A549 (cell line): Measurements from ENCODE around the gene LMTK2. TPM values are rescaled to one million over a fixed set of nuclear protein-coding genes. Genes with fewer than 3 reads are reported as not detected.

Experiments used
- ATAC-seq, 2 experiments: fragments of 200-7000 bp in 1 of 2; fragments of >200 bp in 1 of 2; cut with Nextera tagmentation in 1 of 2; cut with Tn5 transposase in 1 of 2; 3 replicates each; pipeline versions ENCODE4 v1.8.0 to v1.9.1; 2018 to 2020; ENCODE audit warnings: mild to moderate bottlenecking in 1 of 2, moderate library complexity in 1 of 2
- CTCF ChIA-PET: fragments of 300-600 bp; sonication (Branson Sonifier 250); formaldehyde crosslinking; extraction: SDS; loops from one replicate; lab custom pipeline; 2021; ENCODE audit warnings: antibody characterized with exemption, inconsistent platforms; lab: Yijun Ruan, JAX
- POLR2A ChIA-PET: fragments of 350-600 bp; formaldehyde crosslinking; extraction: SDS; loops from one replicate; lab custom pipeline; 2021; ENCODE audit warnings: antibody characterized with exemption, inconsistent platforms; lab: Yijun Ruan, JAX
- DNase-seq, 2 experiments: peaks; one replicate each; pipeline versions ENCODE4 v3.0.0 to v3.0.0-alpha.2; 2011 to 2016; ENCODE audit warnings: low read depth in 1 of 2, low spot score in 1 of 2
- FAIRE-seq: peaks from 2 replicates; lab custom pipeline; 2011; peaks lifted over from hg19 to GRCh38; lab: Jason Lieb, UNC
- H3K27ac ChIP-seq, 2 experiments: fragments of >200 bp; sonication (Bioruptor Twin); formaldehyde crosslinking; 3 replicates each; pipeline ENCODE4 v1.5.1; 2016 to 2017
- H3K4me1 ChIP-seq: fragments of >200 bp; sonication (Bioruptor Twin); formaldehyde crosslinking; 3 replicates; pipeline ENCODE4 v1.6.1; 2016
- H3K4me2 ChIP-seq: fragments of >200 bp; sonication (Bioruptor Twin); formaldehyde crosslinking; 3 replicates; pipeline ENCODE4 v1.6.1; 2016
- H3K4me3 ChIP-seq: fragments of >200 bp; sonication (Bioruptor Twin); formaldehyde crosslinking; 3 replicates; pipeline ENCODE4 v1.5.1; 2016
- H3K9me3 ChIP-seq: fragments of >200 bp; sonication (Bioruptor Twin); formaldehyde crosslinking; 3 replicates; pipeline ENCODE4 v1.6.1; 2016
- ATOH8 ChIP-seq: fragments of 250-450 bp; sonication (Bioruptor Pico); IDR thresholded peaks from 2 replicates; pipeline ENCODE4 v1.5.0; 2020; ENCODE audit warnings: low read depth, mild to moderate bottlenecking, moderate library complexity
- CBX8 ChIP-seq: fragments of 200-600 bp; sonication (generic); IDR thresholded peaks from 2 replicates; pipeline ENCODE4 v1.6.1; 2016
- CEBPB ChIP-seq, 2 experiments: fragments of >200 bp in 1 of 2; sonication (Bioruptor Twin) in 1 of 2; formaldehyde crosslinking in 1 of 2; IDR thresholded peaks; 2 replicates each; pipeline ENCODE4 v1.6.1; 2012 to 2016
- CHD2 ChIP-seq: fragments of 150-350 bp; IDR thresholded peaks from 2 replicates; pipeline ENCODE4 v1.6.1; 2014; ENCODE audit warnings: low read length; ENCODE audit not compliant: partially characterized antibody
- E2F6 ChIP-seq: IDR thresholded peaks from 2 replicates; pipeline ENCODE4 v1.6.1; 2012; ENCODE audit warnings: low read depth, borderline replicate concordance
- EHMT2 ChIP-seq: fragments of 200-600 bp; sonication (generic); IDR thresholded peaks from 2 replicates; pipeline ENCODE4 v1.6.1; 2016; ENCODE audit warnings: antibody characterized with exemption, low read depth, mild to moderate bottlenecking, moderate library complexity
- ELK1 ChIP-seq: fragments of 150-350 bp; IDR thresholded peaks from 2 replicates; pipeline ENCODE4 v1.6.1; 2014; ENCODE audit warnings: low read depth, mild to moderate bottlenecking, low read length
- FOXS1 ChIP-seq: fragments of 250-450 bp; sonication (Bioruptor Pico); IDR thresholded peaks from 2 replicates; pipeline ENCODE4 v1.5.0; 2020; ENCODE audit warnings: mild to moderate bottlenecking, moderate library complexity
- GATA3 ChIP-seq: IDR thresholded peaks from 2 replicates; pipeline ENCODE4 v1.6.1; 2012; ENCODE audit warnings: borderline replicate concordance
- HOXA7 ChIP-seq: fragments of 250-450 bp; sonication (Bioruptor Pico); IDR thresholded peaks from 2 replicates; pipeline ENCODE4 v1.5.0; 2020; ENCODE audit warnings: mild to moderate bottlenecking, moderate library complexity
- HOXB13 ChIP-seq: fragments of 250-450 bp; sonication (Bioruptor Pico); IDR thresholded peaks from 2 replicates; pipeline ENCODE4 v1.5.0; 2020; ENCODE audit warnings: low read depth, mild to moderate bottlenecking, moderate library complexity
- HOXB5 ChIP-seq: fragments of 250-450 bp; sonication (Bioruptor Pico); IDR thresholded peaks from 2 replicates; pipeline ENCODE4 v1.5.0; 2020; ENCODE audit warnings: mild to moderate bottlenecking, moderate library complexity
- JUN ChIP-seq, 2 experiments: fragments of >200 bp; sonication (Bioruptor Twin); formaldehyde crosslinking; IDR thresholded peaks; 2 replicates in 1 of 2; 3 replicates in 1 of 2; pipeline ENCODE4 v1.6.1; 2016 to 2017
- NR3C1 ChIP-seq: fragments of >200 bp; sonication (Bioruptor Twin); formaldehyde crosslinking; IDR thresholded peaks from 3 replicates; pipeline ENCODE4 v1.6.1; 2017
- PHF8 ChIP-seq: fragments of 200-600 bp; sonication (generic); IDR thresholded peaks from 2 replicates; pipeline ENCODE4 v1.6.1; 2016; ENCODE audit warnings: low read depth, mild to moderate bottlenecking, antibody characterized with exemption, moderate library complexity, borderline replicate concordance
- RAD21 ChIP-seq, 2 experiments: fragments of >200 bp in 1 of 2; sonication (Bioruptor Twin) in 1 of 2; formaldehyde crosslinking in 1 of 2; IDR thresholded peaks in 1 of 2; conservative IDR thresholded peaks in 1 of 2; 2 replicates in 1 of 2; 3 replicates in 1 of 2; pipeline ENCODE4 v1.6.1; 2012 to 2018; ENCODE audit warnings: inconsistent platforms in 1 of 2
- RARB ChIP-seq: fragments of 250-450 bp; sonication (Bioruptor Pico); IDR thresholded peaks from 2 replicates; pipeline ENCODE4 v1.8.0; 2021; ENCODE audit warnings: mild to moderate bottlenecking, moderate library complexity
- RCOR1 ChIP-seq: fragments of 150-350 bp; IDR thresholded peaks from 2 replicates; pipeline ENCODE4 v1.6.1; 2014; ENCODE audit warnings: antibody characterized with exemption, low read length, low read depth
- SREBF2 ChIP-seq: fragments of 450-650 bp; IDR thresholded peaks from 2 replicates; pipeline ENCODE4 v1.6.1; 2014; ENCODE audit warnings: mild to moderate bottlenecking, moderate library complexity
- USF2 ChIP-seq: fragments of 450-650 bp; IDR thresholded peaks from 2 replicates; pipeline ENCODE4 v1.6.1; 2014; ENCODE audit warnings: antibody characterized with exemption
- ZSCAN20 ChIP-seq: fragments of 250-450 bp; sonication (Bioruptor Pico); IDR thresholded peaks from 2 replicates; pipeline ENCODE4 v1.8.0; 2022; ENCODE audit warnings: mild to moderate bottlenecking, moderate library complexity
- WGBS: methylation state at CpG from one replicate; pipeline ENCODE4 v1.1.6; 2017; ENCODE audit errors: missing lambda C conversion rate; 5-methylcytosine and 5-hydroxymethylcytosine counted together
- polyA plus RNA-seq, 4 experiments: library from polyadenylated mRNA; depleted of rRNA in 3 of 4; stranded (reverse); fragments of >200 nt; fragmentation: RNase III in 1 of 4; extraction: RNeasy Plus Mini Kit Qiagen cat#74134 plus additional on column Dnase treatment in 1 of 4; gene quantifications; 2 replicates in 3 of 4; 3 replicates in 1 of 4; pipeline ENCODE4 v1.2.3, GENCODE V29; 2011 to 2017

LMTK2 gene
- polyA plus RNA-seq, 2 of the 4 experiments (the other 2 are of a cell fraction), result 7.9 to 13.0 TPM

GRCh38 chr7:98223351-98223897 lies 116.8 kb downstream of the LMTK2 start:
- ATAC-seq, result peak in 1 of 2 experiments; percentile 15; a peak in 1 of 6 replicates
- 44% methylated on average over 12 of the region's 15 CpGs for WGBS
- Histone ChIP-seq H3K9me3 (no peaks in the 10 kb centered on the region), H3K4me1 (peaks cover 7% of the 10 kb centered on the region; the same call in 2 of the 3 replicates), H3K27ac (peak overlapping the region in 1 of 2 experiments; percentile 37; a peak in 1 of 6 replicates), H3K4me3 (no peak overlapping the region), H3K4me2 (no peak overlapping the region; the same call in 2 of the 3 replicates)
- TF ChIP-seq HOXB5 (CRISPR knock-in tag) (no peak), JUN (IDR thresholded peaks at IDR 0.05) (no peak), ELK1 (no peak), CEBPB (IDR thresholded peaks at IDR 0.05) (no peak), SREBF2 (no peak), USF2 (no peak), HOXA7 (CRISPR knock-in tag) (no peak), RARB (CRISPR knock-in tag) (no peak), PHF8 (no peak), ZSCAN20 (CRISPR knock-in tag) (no peak), HOXB13 (no peak)
- FAIRE-seq, result no peak
- DNase-seq, result no peak
- ChIA-PET POLR2A (no interaction called here), CTCF (no interaction called here)

- POLR2A ChIA-PET, result no interaction called here
- ATAC-seq, result peak; percentile 10 to 31; a peak in 3 of 6 replicates
- no peak overlapping the region for H3K4me3 ChIP-seq
- TF ChIP-seq FOXS1 (CRISPR knock-in tag) (no peak), EHMT2 (no peak), GATA3 (no peak), RARB (CRISPR knock-in tag) (no peak), CBX8 (no peak), E2F6 (no peak), ATOH8 (CRISPR knock-in tag) (no peak), NR3C1 (no peak), CHD2 (no peak), RAD21 (conservative IDR thresholded peaks at IDR 0.05 in 1 of 2, IDR thresholded peaks at IDR 0.05 in 1 of 2) (no peak), JUN (IDR thresholded peaks at IDR 0.05) (no peak), RCOR1 (no peak)
- TF ChIP-seq, all 56 proteins: peak for 0
- H3K4me1 ChIP-seq, result peaks cover 7% of the 10 kb centered on the region; the same call in 2 of the 3 replicates
- 76% methylated on average over 10 of the region's 21 CpGs for WGBS
- FAIRE-seq, result no peak
- no peaks in the 10 kb centered on the region for H3K9me3 ChIP-seq
- H3K4me2 ChIP-seq, result no peak overlapping the region
- DNase-seq, result no peak
- CTCF ChIA-PET, result no interaction called here
- no peak overlapping the region; a peak in 1 of 6 replicates for H3K27ac ChIP-seq
Observed at GRCh38 chr7:98223898-98224700, 117.4 kb downstream of the LMTK2 start.
